NCI-H1436 (cell line): ENCODE results near the gene OR2C1.

ENCODE experiments used
- DNase-seq: peaks from one replicate; lab custom pipeline; 2025; lab: John Stamatoyannopoulos, UW

OR2C1 gene

DNA sequence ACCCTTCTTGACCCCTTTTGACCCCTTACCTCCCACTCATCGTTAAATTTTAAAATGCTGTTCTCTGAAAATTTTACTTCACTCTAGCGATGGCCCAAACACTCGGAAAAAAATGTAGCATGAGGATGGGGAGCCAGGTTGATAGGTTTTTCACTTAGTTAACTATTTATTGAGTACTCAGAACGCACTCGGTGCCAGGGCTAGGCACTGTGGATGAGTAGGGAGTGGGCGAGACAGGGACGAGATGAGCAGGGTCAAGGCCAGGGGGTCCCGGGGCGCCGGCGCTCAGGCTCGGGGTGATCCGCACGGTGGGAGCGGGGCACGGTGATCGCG, 44.7 kb downstream of the OR2C1 start:
- no peak for DNase-seq

DNA sequence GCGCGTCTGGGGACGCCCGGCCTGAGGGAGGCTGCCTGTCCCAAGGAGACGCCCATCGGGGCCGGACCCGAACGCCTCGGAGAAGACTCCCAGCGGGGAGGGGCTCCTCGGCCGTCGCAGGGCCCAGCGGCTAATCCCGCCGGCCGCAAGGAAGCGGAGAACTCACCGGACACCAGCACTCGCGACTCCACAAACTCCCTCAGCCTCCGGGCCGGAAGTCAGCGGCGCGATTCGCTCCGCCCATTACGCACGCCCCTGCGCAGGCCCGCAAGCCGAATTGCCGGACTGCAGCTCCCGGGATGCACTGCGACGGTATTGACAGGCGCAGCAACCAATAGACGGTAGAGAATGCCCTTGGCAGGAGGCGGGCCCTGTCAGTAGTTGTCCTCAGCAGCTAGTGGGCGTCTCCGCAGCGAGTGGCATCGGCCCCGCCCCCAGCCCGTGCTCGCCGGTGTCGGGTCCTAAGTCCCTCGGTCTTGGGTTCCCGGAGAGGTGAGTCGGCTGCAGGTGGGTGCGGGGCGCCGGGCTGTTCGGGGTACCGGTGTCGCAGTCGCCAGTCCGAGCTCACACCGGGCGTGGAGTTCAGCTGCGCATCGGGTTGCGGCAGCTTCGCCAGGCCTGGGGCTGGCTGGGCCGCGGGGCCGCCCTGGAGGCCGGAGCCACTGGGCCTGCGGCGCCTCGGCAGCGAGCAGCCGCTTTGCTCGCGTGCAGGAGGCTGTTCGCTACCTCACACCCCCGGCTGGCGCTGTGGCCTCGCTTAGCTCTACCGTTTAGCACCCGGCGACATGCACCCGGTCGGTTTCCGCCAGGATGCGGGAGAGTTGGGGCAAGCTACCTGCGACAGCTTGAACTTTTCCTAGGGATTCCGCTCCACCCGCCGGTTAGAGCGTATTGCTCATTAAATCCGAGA, 45.3 kb downstream of the OR2C1 start, which contains the start of the genes ZNF174 and ZSCAN32:
Gene ZNF174 (plus strand): TSS at position 437 of the 910 bp plus-strand sequence. CDS start 790 bp downstream, outside the sequence.
Gene ZSCAN32 (minus strand): TSS at position 226 of the 910 bp plus-strand sequence. CDS start 3,447 bp downstream, outside the sequence.
- peak; percentile 96 for DNase-seq

DNA sequence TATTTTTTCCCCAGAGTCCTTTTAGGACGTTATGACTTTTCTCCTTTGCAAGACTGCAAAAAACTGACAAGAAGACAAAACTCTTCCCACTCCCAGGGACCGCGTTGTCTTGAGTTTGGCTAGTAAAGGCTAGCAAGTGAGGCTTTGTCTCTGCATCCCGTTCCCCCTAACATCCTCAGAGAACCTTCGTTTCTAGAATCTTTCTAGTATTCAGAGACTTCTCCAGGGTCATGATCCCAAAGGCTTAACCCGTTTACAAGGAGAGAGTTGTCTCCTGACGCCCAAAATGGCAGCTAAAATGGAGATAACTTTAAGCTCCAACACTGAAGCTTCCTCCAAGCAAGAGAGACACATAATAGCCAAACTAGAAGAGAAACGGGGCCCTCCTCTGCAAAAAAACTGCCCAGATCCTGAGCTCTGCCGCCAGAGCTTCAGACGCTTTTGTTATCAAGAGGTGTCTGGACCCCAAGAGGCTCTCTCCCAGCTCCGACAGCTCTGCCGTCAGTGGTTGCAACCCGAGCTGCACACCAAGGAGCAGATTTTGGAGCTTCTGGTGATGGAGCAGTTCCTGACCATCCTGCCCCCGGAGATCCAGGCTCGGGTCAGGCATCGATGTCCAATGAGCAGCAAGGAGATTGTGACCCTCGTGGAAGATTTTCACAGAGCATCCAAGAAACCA, 46.2 kb downstream of the OR2C1 start:
- DNase-seq = no peak
